Parathyroid adenoma (tissue), 2 donors: ENCODE results near the gene RSPH10B2.
"Not testable (repeated sequence)": the region's sequence is repeated elsewhere in the genome, so short reads cannot be mapped to it uniquely, and the experiment has no call there.

Experiments used
- H2AFZ ChIP-seq: fragments of 300-600 bp; sonication (generic); one replicate; pipeline ENCODE4 v1.7.0; 2017; ENCODE audit warnings: antibody characterized with exemption, mild to moderate bottlenecking
- H3K27ac ChIP-seq: fragments of 300-600 bp; sonication (generic); one replicate; pipeline ENCODE4 v1.7.0; 2017
- H3K27me3 ChIP-seq: fragments of 300-600 bp; sonication (generic); one replicate; pipeline ENCODE4 v1.7.0; 2017; ENCODE audit warnings: low read length; ENCODE audit not compliant: control insufficient read depth, insufficient read depth
- H3K36me3 ChIP-seq: fragments of 300-600 bp; sonication (generic); one replicate; pipeline ENCODE4 v1.7.0; 2017; ENCODE audit warnings: low read length; ENCODE audit not compliant: control insufficient read depth, insufficient read depth
- H3K4me1 ChIP-seq: fragments of 300-600 bp; sonication (generic); one replicate; pipeline ENCODE4 v1.7.0; 2017; ENCODE audit warnings: control low read depth
- H3K4me2 ChIP-seq: fragments of 300-600 bp; sonication (generic); one replicate; pipeline ENCODE4 v1.7.0; 2017; ENCODE audit warnings: low read length
- H3K4me3 ChIP-seq: fragments of 300-600 bp; sonication (generic); one replicate; pipeline ENCODE4 v1.7.0; 2017; ENCODE audit warnings: low read depth, low read length
- H3K79me2 ChIP-seq: fragments of 300-600 bp; sonication (generic); one replicate; pipeline ENCODE4 v1.7.0; 2017; ENCODE audit warnings: control low read depth
- H3K9ac ChIP-seq: fragments of 300-600 bp; sonication (generic); one replicate; pipeline ENCODE4 v1.7.0; 2017; ENCODE audit warnings: mild to moderate bottlenecking
- H3K9me3 ChIP-seq: fragments of 300-600 bp; sonication (generic); one replicate; pipeline ENCODE4 v1.7.0; 2017; ENCODE audit warnings: low read length; ENCODE audit not compliant: control insufficient read depth
- donor health status: primary hyperparathyroidism.

RSPH10B2 gene

GRCh38 chr7:6761186-6761585 is 7.3 kb downstream of the RSPH10B2 start:
- H3K4me3 ChIP-seq, H3K4me1 ChIP-seq, H3K27me3 ChIP-seq, H3K79me2 ChIP-seq, H3K9me3 ChIP-seq, H2AFZ ChIP-seq, H3K27ac ChIP-seq, H3K36me3 ChIP-seq, H3K4me2 ChIP-seq, H3K9ac ChIP-seq: not testable (repeated sequence)

GRCh38 chr7:6781581-6781980 is 27.7 kb downstream of the RSPH10B2 start:
- H3K36me3 ChIP-seq, H3K4me1 ChIP-seq, H3K4me3 ChIP-seq, H3K9me3 ChIP-seq, H2AFZ ChIP-seq, H3K27ac ChIP-seq, H3K27me3 ChIP-seq, H3K79me2 ChIP-seq, H3K9ac ChIP-seq, H3K4me2 ChIP-seq: not testable (repeated sequence)

GRCh38 chr7:6789353-6789752 is 35.5 kb downstream of the RSPH10B2 start:
- not testable (repeated sequence) for H2AFZ ChIP-seq, H3K36me3 ChIP-seq, H3K79me2 ChIP-seq, H3K9ac ChIP-seq, H3K4me3 ChIP-seq, H3K27ac ChIP-seq, H3K9me3 ChIP-seq, H3K4me1 ChIP-seq, H3K4me2 ChIP-seq, H3K27me3 ChIP-seq

GRCh38 chr7:6792113-6792872 is 38.4 kb downstream of the RSPH10B2 start:
- H3K27me3 ChIP-seq, H2AFZ ChIP-seq, H3K36me3 ChIP-seq, H3K79me2 ChIP-seq, H3K9ac ChIP-seq, H3K4me2 ChIP-seq, H3K4me3 ChIP-seq, H3K9me3 ChIP-seq, H3K4me1 ChIP-seq: not testable (repeated sequence)
- peak overlapping the region; percentile 69 for H3K27ac ChIP-seq

- H3K9me3 ChIP-seq, H2AFZ ChIP-seq, H3K27ac ChIP-seq, H3K4me1 ChIP-seq, H3K27me3 ChIP-seq, H3K4me3 ChIP-seq, H3K4me2 ChIP-seq, H3K79me2 ChIP-seq, H3K36me3 ChIP-seq, H3K9ac ChIP-seq: not testable (repeated sequence)
These were observed 40.4 kb downstream of the RSPH10B2 start for GRCh38 chr7:6794276-6794675.

GRCh38 chr7:6797218-6797617 is 43.3 kb downstream of the RSPH10B2 start:
- H3K4me2 ChIP-seq, H3K9ac ChIP-seq, H3K79me2 ChIP-seq, H3K36me3 ChIP-seq, H3K4me3 ChIP-seq, H3K9me3 ChIP-seq, H3K4me1 ChIP-seq, H3K27me3 ChIP-seq, H2AFZ ChIP-seq: not testable (repeated sequence)
- H3K27ac ChIP-seq: peak overlapping the region; percentile 70

GRCh38 chr7:6798047-6798446 is 44.1 kb downstream of the RSPH10B2 start:
- not testable (repeated sequence) for H3K36me3 ChIP-seq, H2AFZ ChIP-seq, H3K9ac ChIP-seq, H3K4me3 ChIP-seq, H3K27me3 ChIP-seq, H3K4me2 ChIP-seq, H3K4me1 ChIP-seq, H3K9me3 ChIP-seq, H3K79me2 ChIP-seq
- H3K27ac ChIP-seq: peak overlapping the region; percentile 70

- not testable (repeated sequence) for H3K27me3 ChIP-seq, H3K9ac ChIP-seq, H3K4me3 ChIP-seq, H3K79me2 ChIP-seq, H3K4me2 ChIP-seq, H3K9me3 ChIP-seq, H3K36me3 ChIP-seq, H3K27ac ChIP-seq, H2AFZ ChIP-seq, H3K4me1 ChIP-seq
These were observed 46.0 kb downstream of the RSPH10B2 start for GRCh38 chr7:6799887-6800286.

- not testable (repeated sequence) for H3K9ac ChIP-seq, H3K9me3 ChIP-seq, H2AFZ ChIP-seq, H3K79me2 ChIP-seq, H3K4me1 ChIP-seq, H3K27ac ChIP-seq, H3K36me3 ChIP-seq, H3K4me3 ChIP-seq, H3K27me3 ChIP-seq, H3K4me2 ChIP-seq
These were observed 46.4 kb downstream of the RSPH10B2 start for GRCh38 chr7:6800331-6800730.

- H3K27me3 ChIP-seq, H3K4me1 ChIP-seq, H3K4me3 ChIP-seq, H3K27ac ChIP-seq, H3K9me3 ChIP-seq, H2AFZ ChIP-seq, H3K4me2 ChIP-seq, H3K9ac ChIP-seq, H3K79me2 ChIP-seq, H3K36me3 ChIP-seq: not testable (repeated sequence)
These were observed 53.6 kb downstream of the RSPH10B2 start for GRCh38 chr7:6807393-6807918.

- not testable (repeated sequence) for H3K4me2 ChIP-seq, H3K4me3 ChIP-seq, H3K27me3 ChIP-seq, H3K79me2 ChIP-seq, H3K9me3 ChIP-seq, H3K36me3 ChIP-seq, H3K27ac ChIP-seq, H2AFZ ChIP-seq, H3K9ac ChIP-seq, H3K4me1 ChIP-seq
These were observed 54.1 kb downstream of the RSPH10B2 start for GRCh38 chr7:6807959-6808358.
